NCI-H345 treated with DMSO at 0.1 percent for 48 hours (cell line): ENCODE results near the gene USP17L24.
"Not testable (repeated sequence)": the region's sequence is repeated elsewhere in the genome, so short reads cannot be mapped to it uniquely, and the experiment has no call there.

Experiments used
- DNase-seq: peaks from one replicate; lab custom pipeline; 2025; ENCODE audit not compliant: unreplicated experiment; lab: John Stamatoyannopoulos, UW

The USP17L24 gene

DNA sequence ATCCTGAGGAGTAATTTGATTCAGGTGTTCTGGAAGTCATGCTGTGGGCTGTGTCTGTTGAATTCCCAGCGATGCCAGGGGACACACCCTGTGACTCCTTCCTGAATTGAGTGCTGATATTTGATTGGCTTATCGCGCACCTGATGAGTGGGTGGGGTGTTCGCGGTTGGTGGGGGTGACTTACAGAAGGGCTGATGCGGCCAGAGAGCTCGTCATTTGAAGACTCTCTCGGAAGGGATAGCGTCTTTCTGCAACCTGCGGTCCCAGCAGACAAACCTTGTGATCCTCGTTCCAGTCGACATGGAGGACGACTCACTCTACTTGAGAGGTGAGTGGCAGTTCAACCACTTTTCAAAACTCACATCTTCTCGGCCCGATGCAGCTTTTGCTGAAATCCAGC lies at the start of gene USP17L24:
USP17L24 (plus strand) TSS at position 301 of the 400 bp plus-strand sequence; CDS start at position 301, 0 bp downstream.
- DNase-seq: not testable (repeated sequence)

- not testable (repeated sequence) for DNase-seq
These were observed 774 bp upstream of the USP17L24 start for GRCh38 chr4:9324191-9324590.

GRCh38 chr4:9329611-9330010 lies 4.6 kb downstream of the USP17L24 start, which contains the start of gene USP17L25:
USP17L25 (plus strand) TSS chr4:9329911; CDS start chr4:9329911, 0 bp downstream.
- not testable (repeated sequence) for DNase-seq

- DNase-seq: not testable (repeated sequence)
These were observed 9.4 kb downstream of the USP17L24 start, which contains the start of gene USP17L26 for GRCh38 chr4:9334358-9334757. USP17L26 (plus strand) TSS chr4:9334658; CDS start chr4:9334658, 0 bp downstream.

DNA sequence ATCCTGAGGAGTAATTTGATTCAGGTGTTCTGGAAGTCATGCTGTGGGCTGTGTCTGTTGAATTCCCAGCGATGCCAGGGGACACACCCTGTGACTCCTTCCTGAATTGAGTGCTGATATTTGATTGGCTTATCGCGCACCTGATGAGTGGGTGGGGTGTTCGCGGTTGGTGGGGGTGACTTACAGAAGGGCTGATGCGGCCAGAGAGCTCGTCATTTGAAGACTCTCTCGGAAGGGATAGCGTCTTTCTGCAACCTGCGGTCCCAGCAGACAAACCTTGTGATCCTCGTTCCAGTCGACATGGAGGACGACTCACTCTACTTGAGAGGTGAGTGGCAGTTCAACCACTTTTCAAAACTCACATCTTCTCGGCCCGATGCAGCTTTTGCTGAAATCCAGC lies 14.1 kb downstream of the USP17L24 start, which contains the start of gene USP17L5:
USP17L5 (plus strand) TSS at position 301 of the 400 bp plus-strand sequence; CDS start at position 301, 0 bp downstream.
- DNase-seq: not testable (repeated sequence)

DNA sequence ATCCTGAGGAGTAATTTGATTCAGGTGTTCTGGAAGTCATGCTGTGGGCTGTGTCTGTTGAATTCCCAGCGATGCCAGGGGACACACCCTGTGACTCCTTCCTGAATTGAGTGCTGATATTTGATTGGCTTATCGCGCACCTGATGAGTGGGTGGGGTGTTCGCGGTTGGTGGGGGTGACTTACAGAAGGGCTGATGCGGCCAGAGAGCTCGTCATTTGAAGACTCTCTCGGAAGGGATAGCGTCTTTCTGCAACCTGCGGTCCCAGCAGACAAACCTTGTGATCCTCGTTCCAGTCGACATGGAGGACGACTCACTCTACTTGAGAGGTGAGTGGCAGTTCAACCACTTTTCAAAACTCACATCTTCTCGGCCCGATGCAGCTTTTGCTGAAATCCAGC lies 18.9 kb downstream of the USP17L24 start, which contains the start of gene USP17L27:
USP17L27 (plus strand) TSS at position 301 of the 400 bp plus-strand sequence; CDS start at position 301, 0 bp downstream.
- DNase-seq: not testable (repeated sequence)

DNA sequence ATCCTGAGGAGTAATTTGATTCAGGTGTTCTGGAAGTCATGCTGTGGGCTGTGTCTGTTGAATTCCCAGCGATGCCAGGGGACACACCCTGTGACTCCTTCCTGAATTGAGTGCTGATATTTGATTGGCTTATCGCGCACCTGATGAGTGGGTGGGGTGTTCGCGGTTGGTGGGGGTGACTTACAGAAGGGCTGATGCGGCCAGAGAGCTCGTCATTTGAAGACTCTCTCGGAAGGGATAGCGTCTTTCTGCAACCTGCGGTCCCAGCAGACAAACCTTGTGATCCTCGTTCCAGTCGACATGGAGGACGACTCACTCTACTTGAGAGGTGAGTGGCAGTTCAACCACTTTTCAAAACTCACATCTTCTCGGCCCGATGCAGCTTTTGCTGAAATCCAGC lies 23.6 kb downstream of the USP17L24 start, which contains the start of gene USP17L28:
USP17L28 (plus strand) TSS at position 301 of the 400 bp plus-strand sequence; CDS start at position 301, 0 bp downstream.
- not testable (repeated sequence) for DNase-seq

- DNase-seq: not testable (repeated sequence)
These were observed 25.9 kb downstream of the USP17L24 start for GRCh38 chr4:9350866-9351265.

GRCh38 chr4:9353338-9353737 lies 28.4 kb downstream of the USP17L24 start, which contains the start of gene USP17L29:
USP17L29 (plus strand) TSS chr4:9353638; CDS start chr4:9353638, 0 bp downstream.
- not testable (repeated sequence) for DNase-seq

DNA sequence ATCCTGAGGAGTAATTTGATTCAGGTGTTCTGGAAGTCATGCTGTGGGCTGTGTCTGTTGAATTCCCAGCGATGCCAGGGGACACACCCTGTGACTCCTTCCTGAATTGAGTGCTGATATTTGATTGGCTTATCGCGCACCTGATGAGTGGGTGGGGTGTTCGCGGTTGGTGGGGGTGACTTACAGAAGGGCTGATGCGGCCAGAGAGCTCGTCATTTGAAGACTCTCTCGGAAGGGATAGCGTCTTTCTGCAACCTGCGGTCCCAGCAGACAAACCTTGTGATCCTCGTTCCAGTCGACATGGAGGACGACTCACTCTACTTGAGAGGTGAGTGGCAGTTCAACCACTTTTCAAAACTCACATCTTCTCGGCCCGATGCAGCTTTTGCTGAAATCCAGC lies 37.9 kb downstream of the USP17L24 start, which contains the start of gene USP17L30:
USP17L30 (plus strand) TSS at position 301 of the 400 bp plus-strand sequence; CDS start at position 301, 0 bp downstream.
- not testable (repeated sequence) for DNase-seq
